Measurements from ENCODE around the gene MYOCD.

- no peak for TF ChIP-seq TCF7L2 (IDR thresholded peaks at IDR 0.05; ENCODE audit: low read depth, low read length)
- TF ChIP-seq CTCF (IDR thresholded peaks at IDR 0.05) = peak; percentile 53
- TF ChIP-seq SIN3A (IDR thresholded peaks at IDR 0.05; ENCODE audit: borderline replicate concordance, insufficient read depth, low read depth, low read length) = no peak
Observed at GRCh38 chr17:12667299-12667958, 1.7 kb downstream of the MYOCD start.

Measured in Panc1 (cell line).